Suprapubic skin (tissue), 3 donors: Measurements from ENCODE around the gene E2F1.

Experiments
- POLR2AphosphoS5 ChIP-seq, 3 donors: sonication (generic); formaldehyde crosslinking; IDR thresholded peaks; one replicate each; pipeline ENCODE4 v1.6.1; 2017; ENCODE audit warnings: antibody characterized with exemption in 3 of 3
- TF ChIP-seq, protein P1 (sequence below), 2 donors: fragments of 200-600 bp in 1 of 2; fragments of 450-650 bp in 1 of 2; sonication (generic) in 1 of 2; IDR thresholded peaks; one replicate each; pipeline ENCODE4 v1.5.1; 2016 to 2019; ENCODE audit warnings: antibody characterized with exemption in 2 of 2, mild to moderate bottlenecking in 1 of 2, moderate library complexity in 1 of 2

DNA sequence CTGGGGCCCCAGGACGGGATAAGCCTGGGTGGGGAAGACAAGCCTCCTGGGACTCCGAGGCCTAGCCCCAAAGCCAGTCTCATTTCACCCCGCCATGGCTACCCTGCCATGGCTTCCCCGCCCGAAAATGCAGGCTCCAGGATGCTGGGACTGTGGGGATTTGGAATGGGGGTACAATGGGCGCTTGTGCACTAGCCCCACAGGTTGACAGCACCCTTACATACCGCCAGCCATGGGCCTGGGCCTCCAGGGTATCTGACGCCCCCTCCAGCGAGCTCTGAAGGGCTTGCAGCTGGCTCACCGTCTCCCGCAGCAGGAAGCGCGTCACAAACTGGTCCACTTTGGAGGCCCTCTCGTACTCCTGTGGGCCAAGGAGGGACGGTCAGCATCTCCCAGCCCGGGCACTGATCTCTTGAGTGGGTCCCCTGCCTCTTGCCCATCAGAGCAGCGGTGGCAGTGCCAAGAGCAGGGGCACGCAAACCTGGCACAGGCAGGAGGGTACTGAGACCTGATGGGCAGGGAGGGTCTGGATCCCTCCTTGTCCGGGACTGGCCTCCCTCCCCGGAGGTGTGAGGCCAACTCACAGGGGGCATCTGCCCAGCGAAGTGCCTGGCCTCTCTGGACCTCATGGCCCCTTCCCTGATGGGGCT lies 26.0 kb downstream of the E2F1 start:
- TF ChIP-seq, protein P1, sequence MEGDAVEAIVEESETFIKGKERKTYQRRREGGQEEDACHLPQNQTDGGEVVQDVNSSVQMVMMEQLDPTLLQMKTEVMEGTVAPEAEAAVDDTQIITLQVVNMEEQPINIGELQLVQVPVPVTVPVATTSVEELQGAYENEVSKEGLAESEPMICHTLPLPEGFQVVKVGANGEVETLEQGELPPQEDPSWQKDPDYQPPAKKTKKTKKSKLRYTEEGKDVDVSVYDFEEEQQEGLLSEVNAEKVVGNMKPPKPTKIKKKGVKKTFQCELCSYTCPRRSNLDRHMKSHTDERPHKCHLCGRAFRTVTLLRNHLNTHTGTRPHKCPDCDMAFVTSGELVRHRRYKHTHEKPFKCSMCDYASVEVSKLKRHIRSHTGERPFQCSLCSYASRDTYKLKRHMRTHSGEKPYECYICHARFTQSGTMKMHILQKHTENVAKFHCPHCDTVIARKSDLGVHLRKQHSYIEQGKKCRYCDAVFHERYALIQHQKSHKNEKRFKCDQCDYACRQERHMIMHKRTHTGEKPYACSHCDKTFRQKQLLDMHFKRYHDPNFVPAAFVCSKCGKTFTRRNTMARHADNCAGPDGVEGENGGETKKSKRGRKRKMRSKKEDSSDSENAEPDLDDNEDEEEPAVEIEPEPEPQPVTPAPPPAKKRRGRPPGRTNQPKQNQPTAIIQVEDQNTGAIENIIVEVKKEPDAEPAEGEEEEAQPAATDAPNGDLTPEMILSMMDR (IDR thresholded peaks at IDR 0.05), result no peak
- no peak for TF ChIP-seq POLR2AphosphoS5 (IDR thresholded peaks at IDR 0.05)
